GM12878 (cell line): ENCODE measurements around the gene WBP1L. TPM values are rescaled to one million over a fixed set of nuclear protein-coding genes. Genes with fewer than 3 reads are reported as not detected.

Experiments
- ATAC-seq: fragments of 200-7000 bp; cut with Tn5 transposase; 3 replicates; pipeline ENCODE4 v1.9.1; 2020; ENCODE audit warnings: mild to moderate bottlenecking, moderate library complexity
- BruUV-seq: library from RNA; stranded (reverse); fragments of 400-500 nt; replicated peaks from 2 replicates; lab custom pipeline; 2021; lab: Mats Ljungman, UMichigan
- CTCF ChIA-PET: fragments of 300-600 bp; sonication (Branson Sonifier 250); formaldehyde crosslinking; extraction: SDS; loops from one replicate; lab custom pipeline; 2021; ENCODE audit warnings: inconsistent platforms; lab: Yijun Ruan, JAX
- POLR2A ChIA-PET: fragments of 350-600 bp; formaldehyde crosslinking; extraction: SDS; loops from one replicate; lab custom pipeline; 2021; ENCODE audit warnings: inconsistent platforms; lab: Charles Lee
- RAD21 ChIA-PET: fragments of 300-600 bp; sonication (Branson Sonifier 250); formaldehyde crosslinking; loops from one replicate; lab custom pipeline; 2023; ENCODE audit warnings: antibody characterized with exemption; ENCODE audit not compliant: unreplicated experiment; lab: Charles Lee
- SMC1A ChIA-PET: fragments of 300-600 bp; sonication (Branson Sonifier 250); formaldehyde crosslinking; loops from one replicate; lab custom pipeline; 2023; ENCODE audit not compliant: unreplicated experiment, uncharacterized antibody; lab: Charles Lee
- DNase-seq: peaks from one replicate; pipeline ENCODE4 v3.0.0-alpha.2; 2011; ENCODE audit warnings: low read depth, low spot score
- FAIRE-seq: peaks from 3 replicates; lab custom pipeline; 2011; peaks lifted over from hg19 to GRCh38; lab: Jason Lieb, UNC
- H2AFZ ChIP-seq: 2 replicates; pipeline ENCODE4 v1.6.0; 2011; ENCODE audit warnings: low read depth, low read length, control low read depth; ENCODE audit not compliant: control insufficient read depth
- H3K27ac ChIP-seq: 2 replicates; pipeline ENCODE4 v1.5.1; 2011; ENCODE audit warnings: control low read depth; ENCODE audit not compliant: control insufficient read depth, insufficient read depth
- H3K27me3 ChIP-seq, 2 experiments: replicated peaks in 1 of 2; 2 replicates each; pipeline versions ENCODE4 v1.6.0 to v1.6.1; 2011; ENCODE audit warnings: low read length in 1 of 2; ENCODE audit not compliant: control insufficient read depth in 2 of 2, insufficient read depth in 2 of 2
- H3K36me3 ChIP-seq, 2 experiments: 2 replicates each; pipeline ENCODE4 v1.5.1; 2011; ENCODE audit warnings: low read length in 1 of 2; ENCODE audit not compliant: control insufficient read depth in 2 of 2, insufficient read depth in 2 of 2
- H3K4me1 ChIP-seq: 2 replicates; pipeline ENCODE4 v1.6.1; 2011; ENCODE audit warnings: mild to moderate bottlenecking, low read length, moderate library complexity, mixed read lengths; ENCODE audit not compliant: control insufficient read depth, insufficient read depth
- H3K4me2 ChIP-seq: 2 replicates; pipeline ENCODE4 v1.6.0; 2011; ENCODE audit warnings: control low read depth; ENCODE audit not compliant: control insufficient read depth, insufficient read depth
- H3K4me3 ChIP-seq: fragments of 200-600 bp; sonication (generic); 2 replicates; pipeline ENCODE4 v1.5.1; 2016
- H3K79me2 ChIP-seq: 2 replicates; pipeline ENCODE4 v1.6.0; 2011; ENCODE audit warnings: low read length; ENCODE audit not compliant: control insufficient read depth, insufficient read depth
- H3K9ac ChIP-seq: 2 replicates; pipeline ENCODE4 v1.8.0; 2011; ENCODE audit warnings: low read length, control low read depth, mixed read lengths; ENCODE audit not compliant: control insufficient read depth, insufficient read depth
- H3K9me3 ChIP-seq: replicated peaks from 3 replicates; pipeline ENCODE4 v1.5.1; 2011; ENCODE audit warnings: mild to moderate bottlenecking, low read length; ENCODE audit not compliant: control insufficient read depth, insufficient read depth
- H4K20me1 ChIP-seq: 2 replicates; pipeline ENCODE4 v1.6.0; 2011; ENCODE audit not compliant: control insufficient read depth, insufficient read depth
- ATF3 ChIP-seq: IDR thresholded peaks from 2 replicates; pipeline ENCODE4 v1.6.1; 2011; ENCODE audit warnings: low read depth, mild to moderate bottlenecking, low read length, moderate library complexity, borderline replicate concordance; ENCODE audit errors: extremely low read depth
- BCL11A ChIP-seq: IDR thresholded peaks from 2 replicates; pipeline ENCODE4 v1.6.1; 2011; ENCODE audit warnings: low read depth, low read length
- CHD1 ChIP-seq: IDR thresholded peaks from 2 replicates; pipeline ENCODE4 v1.6.1; 2012; ENCODE audit warnings: low read depth, low read length, improper control_type of control experiment
- JUNB ChIP-seq: IDR thresholded peaks from 2 replicates; pipeline ENCODE4 v1.6.1; 2016; ENCODE audit warnings: antibody characterized with exemption, mild to moderate bottlenecking
- JUND ChIP-seq: IDR thresholded peaks from 2 replicates; pipeline ENCODE4 v1.6.1; 2012; ENCODE audit warnings: low read depth, mild to moderate bottlenecking, low read length, improper control_type of control experiment, moderate library complexity
- NFYA ChIP-seq: IDR thresholded peaks from 2 replicates; pipeline ENCODE4 v1.6.1; 2011; ENCODE audit warnings: low read depth, mild to moderate bottlenecking, low read length, improper control_type of control experiment, borderline replicate concordance
- NKRF ChIP-seq: fragments of 450-650 bp; conservative IDR thresholded peaks from 2 replicates; pipeline ENCODE4 v1.6.1; 2017; ENCODE audit warnings: mild to moderate bottlenecking, moderate library complexity
- RB1 ChIP-seq: fragments of 450-650 bp; formaldehyde crosslinking; IDR thresholded peaks from 2 replicates; pipeline ENCODE4 v1.6.1; 2017; ENCODE audit warnings: mild to moderate bottlenecking, borderline replicate concordance
- TARDBP ChIP-seq: IDR thresholded peaks from 2 replicates; pipeline ENCODE4 v1.6.1; 2016; ENCODE audit warnings: borderline replicate concordance
- TCF3 ChIP-seq: IDR thresholded peaks from 2 replicates; pipeline ENCODE4 v1.6.1; 2012; ENCODE audit warnings: low read depth, mild to moderate bottlenecking, low read length, borderline replicate concordance; ENCODE audit not compliant: insufficient read depth
- YBX1 ChIP-seq: fragments of 450-650 bp; IDR thresholded peaks from 2 replicates; pipeline ENCODE4 v1.6.1; 2016; ENCODE audit warnings: antibody characterized with exemption
- ZNF687 ChIP-seq: fragments of 450-650 bp; IDR thresholded peaks from 2 replicates; pipeline ENCODE4 v1.6.1; 2017; ENCODE audit warnings: mild to moderate bottlenecking, moderate library complexity
- WGBS: methylation state at CpG from one replicate; pipeline ENCODE4 v1.1.6; 2016; ENCODE audit warnings: low lambda C conversion rate; ENCODE audit not compliant: insufficient replicate concordance, insufficient coverage; ENCODE audit errors: missing lambda C conversion rate; 5-methylcytosine and 5-hydroxymethylcytosine counted together
- in situ Hi-C: fragments of 300-500 bp; cut with MboI; formaldehyde crosslinking; loops from 9 replicates; pipeline ENCODE4 v1.14.3; 2018; ENCODE audit warnings: mixed read lengths
- intact Hi-C: fragments of 100-400 bp; cut with micrococcal nuclease; formaldehyde crosslinking; loops from one replicate; pipeline ENCODE4 v1.14.2; 2022; ENCODE audit not compliant: unreplicated experiment
- polyA plus RNA-seq, 11 experiments: library from polyadenylated mRNA; depleted of rRNA in 4 of 11; unstranded in 6 of 11; stranded (reverse) in 5 of 11; fragments of >200 nt; fragmentation: Nextera tagmentation in 4 of 11; fragmentation: Illumina TruSeq in 1 of 11; extraction: Ambion mirVana in 4 of 11; extraction: Trizol in 1 of 11; gene quantifications; 1 replicate in 1 of 11; 2 replicates in 10 of 11; pipeline versions ENCODE4 v1.2.1 to v1.2.3, GENCODE V29; 2011 to 2016; ENCODE audit warnings: inconsistent platforms in 2 of 11, missing spikeins in 2 of 11, low read depth in 1 of 11
- total RNA-seq, 4 experiments: library from RNA; depleted of rRNA in 3 of 4; stranded (reverse); fragments of >200 nt in 3 of 4; fragmentation: Illumina TruSeq in 1 of 4; extraction: Trizol in 1 of 4; gene quantifications; 2 replicates each; pipeline versions ENCODE4 v1.2.1 to v1.2.3, GENCODE V29; 2013 to 2021

WBP1L gene
- total and polyA plus RNA-seq, 10 of the 15 experiments (the other 5 are each of a cell fraction or from before 2014, with no cell fraction given), result 3.7 to 18.8 (median 12.3) TPM

GRCh38 chr10:102769375-102770107, 25.8 kb downstream of the WBP1L start:
- Histone ChIP-seq H3K36me3 (peaks cover 0 to 4% of the 10 kb centered on the region in 2 experiments; a peak in 2 of 4 replicates), H3K27ac (no peak overlapping the region), H3K4me1 (peaks cover 22% of the 10 kb centered on the region), H3K27me3 (no peaks in the 10 kb centered on the region), H3K9me3 (no peaks in the 10 kb centered on the region), H4K20me1 (no peaks in the 10 kb centered on the region), H3K79me2 (peaks cover 9% of the 10 kb centered on the region), H3K9ac (no peak overlapping the region), H3K4me3 (no peak overlapping the region), H3K4me2 (no peak overlapping the region), H2AFZ (no peak overlapping the region)
- ChIA-PET POLR2A (interaction anchor here (0.6 to 0.9 kb wide), 3 partner anchors 55 to 798 kb away, joined by 3 to 5 read pairs (median 3); no protein-coding TSS in a partner anchor), CTCF (interaction anchor here (0.6 to 0.8 kb wide), 2 partner anchors 9 to 564 kb away, joined by 4 read pairs; no protein-coding TSS in a partner anchor), SMC1A (no interaction called here), RAD21 (interaction anchor here (0.8 kb wide), 1 partner anchor 20 kb away, joined by 5 read pairs; no protein-coding TSS in a partner anchor)
- 54% methylated on average over 7 of the region's 7 CpGs for WGBS
- ATAC-seq (no peak), DNase-seq (no peak), FAIRE-seq (no peak)
- TF ChIP-seq ATF3, result no peak
- no peak for TF ChIP-seq ZNF687
- TF ChIP-seq JUNB, result no peak
- no peak for TF ChIP-seq TARDBP
- no peak for TF ChIP-seq NFYA
- TF ChIP-seq JUND, result no peak
- no peak for TF ChIP-seq NKRF
- TF ChIP-seq YBX1, result no peak
- TF ChIP-seq CHD1, result no peak
- no peak for TF ChIP-seq TCF3
- no peak for TF ChIP-seq BCL11A
- TF ChIP-seq RB1, result no peak
- intact Hi-C loops (no loop called here), in situ Hi-C loops (no loop called here)
- BruUV-seq, result no TSS peak
